ENCODE data around the gene VPS11.
"Not testable (repeated sequence)": the region's sequence is repeated elsewhere in the genome, so short reads cannot be mapped to it uniquely, and the experiment has no call there.

VPS11 gene

GRCh38 chr11:119084663-119085436 is 17.2 kb downstream of the VPS11 start, which contains the start of gene HMBS:
HMBS (plus strand) TSS chr11:119084881; CDS start chr11:119085034, 153 bp downstream.
- DNase-seq = peak; percentile 86 to 89

DNA sequence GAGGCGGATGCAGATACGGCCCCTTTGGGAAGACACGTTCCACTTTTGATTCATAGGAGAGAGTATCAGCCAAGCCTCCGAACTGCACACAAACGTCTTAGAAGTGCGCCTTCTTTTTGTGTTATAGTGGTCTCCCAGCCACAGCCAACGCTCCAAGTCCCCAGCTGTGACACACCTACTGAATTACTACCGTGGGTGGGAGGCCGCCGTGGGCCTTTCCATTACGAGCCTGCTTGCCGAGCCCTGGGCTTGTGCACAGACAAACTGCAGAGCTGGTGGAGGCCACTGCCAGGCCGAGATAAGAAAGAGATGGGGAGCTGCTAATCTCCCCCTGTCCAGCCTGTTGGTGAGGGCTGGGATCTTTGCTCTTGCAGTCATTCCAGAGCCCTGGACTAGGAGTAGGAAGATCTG is 17.8 kb downstream of the VPS11 start:
- DNase-seq = peak; percentile 50 to 53

DNA sequence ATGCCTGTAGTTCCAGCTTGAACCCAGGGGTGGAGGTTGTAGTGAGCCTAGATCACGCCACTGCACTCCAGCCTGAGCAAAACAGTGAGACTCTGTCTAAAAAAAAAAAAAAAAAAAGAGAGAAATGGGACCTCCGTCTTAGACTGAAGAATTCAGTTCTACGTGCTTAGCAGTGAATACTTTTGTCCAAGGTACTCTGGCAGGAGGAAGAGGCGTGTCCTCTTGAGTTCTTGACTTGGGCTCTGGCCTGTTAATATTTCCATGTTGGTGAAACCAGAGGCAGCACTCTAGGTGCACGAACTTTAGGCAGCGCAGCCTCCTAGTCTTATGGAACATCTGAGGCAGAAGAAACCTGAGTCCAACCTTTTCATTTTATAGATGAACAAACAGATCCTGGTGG is 19.5 kb downstream of the VPS11 start:
- no peak for DNase-seq

GRCh38 chr11:119087747-119088241 is 20.2 kb downstream of the VPS11 start:
- DNase-seq = no peak

DNA sequence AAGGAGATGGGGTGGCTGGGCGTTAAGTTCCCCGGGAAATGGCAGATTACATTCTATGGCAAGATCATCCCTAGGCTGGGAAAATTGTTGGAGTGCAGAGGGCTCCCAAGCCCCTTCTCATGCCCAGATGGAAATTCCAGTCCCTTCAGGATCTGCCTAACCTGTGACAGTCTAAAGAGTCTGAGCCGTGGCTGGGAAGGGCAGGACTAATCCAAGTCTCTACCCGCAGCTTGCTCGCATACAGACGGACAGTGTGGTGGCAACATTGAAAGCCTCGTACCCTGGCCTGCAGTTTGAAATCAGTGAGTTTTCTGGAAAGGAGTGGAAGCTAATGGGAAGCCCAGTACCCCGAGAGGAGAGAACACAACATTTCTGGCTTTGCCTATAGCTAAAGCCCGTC is 20.8 kb downstream of the VPS11 start:
- DNase-seq = no peak

DNA sequence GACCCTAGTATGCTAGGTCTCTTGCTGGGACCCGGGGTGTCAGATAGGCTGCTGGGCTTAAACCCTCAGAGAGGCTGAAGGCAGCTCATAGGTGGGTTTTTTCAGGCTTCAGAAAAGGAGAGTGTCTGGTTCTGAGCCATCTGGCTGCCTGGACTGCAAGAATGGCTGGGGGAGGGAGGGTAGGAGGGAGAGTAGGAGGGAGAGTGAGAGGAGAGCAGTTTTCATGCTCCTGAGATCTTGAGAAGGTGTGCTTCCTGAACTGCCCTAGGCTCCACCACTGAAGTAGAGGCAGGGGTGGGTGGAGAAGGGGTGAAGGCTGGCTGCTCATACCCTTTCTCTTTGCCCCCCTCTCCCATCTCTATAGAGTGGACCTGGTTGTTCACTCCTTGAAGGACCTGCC is 21.7 kb downstream of the VPS11 start:
- no peak for DNase-seq

- no peak for DNase-seq
Measured at GRCh38 chr11:119091178-119091577, 23.6 kb downstream of the VPS11 start.

- no peak for DNase-seq
Measured at GRCh38 chr11:119091966-119092879, 24.6 kb downstream of the VPS11 start.

DNA sequence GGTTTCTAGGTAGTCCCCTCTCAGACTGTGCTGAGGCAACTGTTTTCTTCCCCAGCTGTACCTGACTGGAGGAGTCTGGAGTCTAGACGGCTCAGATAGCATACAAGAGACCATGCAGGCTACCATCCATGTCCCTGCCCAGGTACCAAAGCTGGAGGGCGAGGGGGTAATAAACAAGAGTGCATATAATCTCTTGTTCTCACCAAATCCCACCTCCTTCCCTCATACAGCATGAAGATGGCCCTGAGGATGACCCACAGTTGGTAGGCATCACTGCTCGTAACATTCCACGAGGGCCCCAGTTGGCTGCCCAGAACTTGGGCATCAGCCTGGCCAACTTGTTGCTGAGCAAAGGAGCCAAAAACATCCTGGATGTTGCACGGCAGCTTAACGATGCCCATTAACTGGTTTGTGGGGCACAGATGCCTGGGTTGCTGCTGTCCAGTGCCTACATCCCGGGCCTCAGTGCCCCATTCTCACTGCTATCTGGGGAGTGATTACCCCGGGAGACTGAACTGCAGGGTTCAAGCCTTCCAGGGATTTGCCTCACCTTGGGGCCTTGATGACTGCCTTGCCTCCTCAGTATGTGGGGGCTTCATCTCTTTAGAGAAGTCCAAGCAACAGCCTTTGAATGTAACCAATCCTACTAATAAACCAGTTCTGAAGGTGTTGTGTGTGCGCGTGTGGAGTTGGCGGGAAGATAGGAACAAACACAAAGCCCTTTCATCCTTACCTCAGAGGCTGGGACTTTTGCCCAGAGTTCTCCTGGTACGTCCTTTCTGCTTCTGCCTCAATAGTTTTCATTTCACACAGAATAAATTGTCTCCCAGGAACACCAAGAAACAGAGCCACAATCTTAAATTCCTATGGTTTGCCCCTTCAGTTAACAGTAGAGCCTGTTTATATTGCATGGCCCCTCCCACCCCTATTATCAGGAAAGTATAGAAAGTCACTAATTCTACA is 25.5 kb downstream of the VPS11 start:
- no peak for DNase-seq

- peak; percentile 45 to 58 for DNase-seq
Measured at GRCh38 chr11:119093942-119094815, 26.6 kb downstream of the VPS11 start.

DNA sequence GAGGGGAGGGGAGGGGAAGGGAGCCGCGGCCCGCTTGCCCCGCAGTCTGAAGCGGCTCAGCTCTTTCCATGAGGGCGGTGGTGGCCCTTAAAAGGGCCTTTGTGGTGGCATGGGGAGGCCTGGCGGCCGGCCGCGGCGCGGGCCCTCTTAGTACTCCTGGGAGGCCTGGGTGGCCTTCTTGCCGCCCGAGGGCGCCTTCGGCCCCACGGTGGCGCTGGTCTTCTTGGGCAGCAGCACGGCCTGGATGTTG is 27.1 kb downstream of the VPS11 start:
- peak in 1 of 2 donors; percentile 46 for DNase-seq

GRCh38 chr11:119095066-119095880 is 27.7 kb downstream of the VPS11 start:
- peak; percentile 99 for DNase-seq

GRCh38 chr11:119099711-119100110 is 32.1 kb downstream of the VPS11 start:
- no peak for DNase-seq

DNA sequence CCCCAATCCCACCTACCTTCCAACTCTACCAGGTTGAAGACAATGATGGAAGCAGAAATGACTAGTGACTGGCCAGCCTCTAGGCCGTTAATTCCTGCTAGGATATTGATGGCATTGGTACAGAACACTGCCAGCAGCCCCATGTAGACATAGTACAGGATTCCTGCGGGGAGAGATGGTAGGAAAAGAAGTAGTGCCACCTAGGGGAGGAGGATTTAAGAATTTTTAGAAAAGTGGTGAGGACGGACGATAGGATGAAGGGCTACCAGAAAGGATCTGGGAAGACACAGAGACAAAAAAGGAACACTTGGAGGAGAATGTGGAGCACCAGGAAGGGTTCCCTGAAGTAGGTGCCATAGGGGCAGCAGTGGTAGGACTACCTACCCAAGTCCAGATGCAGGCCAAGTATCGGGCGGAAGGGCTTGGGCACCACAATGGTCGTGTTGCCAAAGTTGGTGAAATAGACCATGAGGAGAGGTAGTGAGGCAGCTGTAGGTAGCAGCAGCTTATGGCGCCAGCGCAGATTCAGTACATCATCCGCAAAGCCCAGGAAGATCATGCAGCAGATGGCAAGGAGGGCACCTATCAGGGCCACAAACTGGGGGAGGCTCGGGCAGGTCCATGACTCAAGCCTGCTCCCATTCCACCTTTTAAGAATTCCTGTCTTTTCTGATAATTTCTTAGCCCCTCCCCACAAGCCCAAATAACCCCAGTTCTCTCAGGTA is 32.8 kb downstream of the VPS11 start:
- no peak for DNase-seq

DNA sequence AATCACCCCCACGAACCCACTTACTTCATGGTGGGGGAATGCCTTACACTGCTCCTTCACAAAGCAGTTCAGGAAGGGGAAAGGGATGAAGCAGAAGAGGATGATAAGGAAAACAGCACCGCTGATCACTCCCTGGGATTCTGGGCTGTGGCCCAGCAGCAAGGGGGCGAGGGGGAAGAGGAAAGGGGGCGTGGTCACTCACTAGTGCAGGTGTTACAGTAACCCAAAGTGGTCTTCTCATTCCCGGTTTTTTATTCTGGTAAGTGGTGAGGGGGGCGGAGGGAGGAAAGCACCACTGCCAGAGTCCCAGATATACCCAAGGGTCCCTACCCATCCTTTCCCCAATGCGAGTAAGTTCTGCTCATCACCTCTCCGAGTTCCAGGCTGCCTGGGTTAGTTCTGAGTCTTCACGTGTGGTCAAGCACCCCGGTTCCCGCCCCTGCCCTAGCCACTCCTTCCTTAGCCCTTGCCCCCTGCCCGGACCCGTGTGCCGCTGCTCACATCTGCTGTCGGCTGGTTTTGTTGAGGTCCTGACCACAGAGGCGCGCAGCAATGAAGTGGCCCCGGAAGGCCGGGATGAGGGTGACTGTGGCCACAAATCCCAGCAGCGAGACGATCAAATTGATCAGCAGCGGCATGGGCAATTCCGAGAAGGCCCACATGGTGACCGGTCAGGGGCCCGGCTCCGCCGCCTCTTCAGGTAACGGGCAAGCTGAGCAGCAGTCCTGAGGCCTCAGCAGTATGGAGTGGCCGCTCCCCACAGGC is 33.6 kb downstream of the VPS11 start:
- no peak for DNase-seq

- DNase-seq = peak; percentile 84 to 87
Measured at GRCh38 chr11:119101759-119102423, 34.3 kb downstream of the VPS11 start, which contains the start of gene DPAGT1. DPAGT1 (minus strand) TSS chr11:119101853; CDS start chr11:119101655, 198 bp downstream.

GRCh38 chr11:119103161-119103664 is 35.6 kb downstream of the VPS11 start:
- not testable (repeated sequence) for DNase-seq

DNA sequence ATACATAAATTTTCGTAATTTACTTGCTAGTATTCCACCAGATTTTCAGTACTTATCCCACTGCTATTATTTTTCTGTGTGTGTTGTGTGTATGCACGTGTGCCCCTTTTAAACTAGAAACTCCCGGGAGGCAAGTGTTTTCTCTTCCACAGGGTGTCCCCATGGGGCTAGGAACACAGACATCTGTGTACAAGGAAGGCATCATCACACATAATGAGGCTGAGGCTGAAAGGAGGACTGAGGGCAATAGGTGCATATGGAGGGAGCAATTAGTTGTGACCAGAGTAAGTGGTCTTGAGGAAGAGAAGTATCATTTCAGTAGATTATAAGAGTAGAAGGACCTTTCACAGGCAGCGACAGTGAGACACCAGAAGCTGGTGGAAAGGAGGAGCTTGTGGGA is 36.2 kb downstream of the VPS11 start:
- no peak for DNase-seq

Measured in activated CD4-positive, alpha-beta T cell treated with anti-CD3 and anti-CD28 coated beads for 4 hours (primary cell).